K562 (cell line): ENCODE measurements around the gene GPR55. TPM values are rescaled to one million over a fixed set of nuclear protein-coding genes. Genes with fewer than 3 reads are reported as not detected.

Experiments used
- ATAC-seq: fragments of 200-7000 bp; cut with Tn5 transposase; 3 replicates; pipeline ENCODE4 v1.9.1; 2020; ENCODE audit warnings: moderate library complexity
- BruUV-seq: library from RNA; stranded (reverse); fragments of 400-500 nt; replicated peaks from 2 replicates; lab custom pipeline; 2021; lab: Mats Ljungman, UMichigan
- CTCF ChIA-PET: fragments of 300-600 bp; formaldehyde crosslinking; extraction: SDS; loops from one replicate; lab custom pipeline; 2021; ENCODE audit warnings: low intra/inter-chr PET ratio; lab: Yijun Ruan, JAX
- POLR2A ChIA-PET: fragments of 300-600, 350-650 bp; sonication (Branson Sonifier 250); formaldehyde crosslinking; extraction: SDS; loops from one replicate; lab custom pipeline; 2021; ENCODE audit warnings: antibody characterized with exemption, inconsistent platforms; lab: Yijun Ruan, JAX
- DNase-seq, 4 experiments: peaks; one replicate each; pipeline versions ENCODE4 v3.0.0 to v3.0.0-alpha.2; 2011 to 2018; ENCODE audit warnings: low spot score in 3 of 4, mixed read lengths in 3 of 4; ENCODE audit errors: extremely low read depth in 1 of 4
- FAIRE-seq: peaks from 2 replicates; lab custom pipeline; 2011; peaks lifted over from hg19 to GRCh38; lab: Jason Lieb, UNC
- H2AFZ ChIP-seq: 2 replicates; pipeline ENCODE4 v1.6.0; 2011; ENCODE audit warnings: low read depth, low read length, control low read depth, inconsistent platforms
- H3K27ac ChIP-seq: fragments of 200-600 bp; 3 replicates; pipeline ENCODE4 v1.8.0; 2011; ENCODE audit warnings: low read depth, mild to moderate bottlenecking, control low read depth, inconsistent platforms, low read length, moderate library complexity, mixed read lengths; ENCODE audit errors: extremely low read depth
- H3K27me3 ChIP-seq, 2 experiments: fragments of 300-600 bp in 1 of 2; 2 replicates in 1 of 2; 3 replicates in 1 of 2; pipeline versions ENCODE4 v1.6.0 to v1.8.0; 2011; ENCODE audit warnings: inconsistent platforms in 2 of 2, low read length in 2 of 2, mild to moderate bottlenecking in 1 of 2, mixed read lengths in 1 of 2, moderate library complexity in 1 of 2; ENCODE audit not compliant: control insufficient read depth in 2 of 2, insufficient read depth in 2 of 2
- H3K36me3 ChIP-seq: fragments of 300-600 bp; 3 replicates; pipeline ENCODE4 v1.8.0; 2011; ENCODE audit warnings: mild to moderate bottlenecking, low read length, inconsistent platforms; ENCODE audit not compliant: control insufficient read depth, insufficient read depth
- H3K4me1 ChIP-seq, 2 experiments: fragments of 200-600 bp in 1 of 2; replicated peaks in 1 of 2; 2 replicates in 1 of 2; 3 replicates in 1 of 2; pipeline versions ENCODE4 v1.5.1 to v1.8.0; 2011; ENCODE audit warnings: inconsistent platforms in 2 of 2, low read length in 2 of 2, mild to moderate bottlenecking in 1 of 2, mixed read lengths in 1 of 2, moderate library complexity in 1 of 2; ENCODE audit not compliant: control insufficient read depth in 2 of 2, insufficient read depth in 2 of 2
- H3K4me2 ChIP-seq: 2 replicates; pipeline ENCODE4 v1.6.1; 2011; ENCODE audit warnings: low read length, control low read depth, inconsistent platforms, mixed read lengths; ENCODE audit not compliant: insufficient read depth
- H3K4me3 ChIP-seq: fragments of 200-600 bp; sonication (generic), shearing (Covaris generic); 2 replicates; pipeline ENCODE4 v1.5.1; 2016; ENCODE audit warnings: control low read depth, inconsistent platforms
- H3K79me2 ChIP-seq: fragments of 200-600 bp; 3 replicates; pipeline ENCODE4 v1.8.0; 2011; ENCODE audit warnings: low read length, inconsistent platforms; ENCODE audit not compliant: control insufficient read depth, insufficient read depth
- H3K9ac ChIP-seq, 2 experiments: 2 replicates each; pipeline versions ENCODE4 v1.6.0 to v1.6.1; 2011; ENCODE audit warnings: low read depth in 2 of 2, low read length in 2 of 2, control low read depth in 1 of 2, inconsistent platforms in 1 of 2, mild to moderate bottlenecking in 1 of 2, mixed read lengths in 1 of 2; ENCODE audit not compliant: insufficient read depth in 1 of 2
- H3K9me1 ChIP-seq: one replicate; pipeline ENCODE4 v1.6.0; 2011; ENCODE audit warnings: inconsistent platforms, mild to moderate bottlenecking, low read length, moderate library complexity; ENCODE audit not compliant: control insufficient read depth, insufficient read depth
- H3K9me3 ChIP-seq: replicated peaks from 2 replicates; pipeline ENCODE4 v1.5.1; 2011; ENCODE audit warnings: low read depth, low read length, inconsistent platforms; ENCODE audit not compliant: control insufficient read depth, insufficient read depth
- H4K20me1 ChIP-seq: replicated peaks from 2 replicates; pipeline ENCODE4 v1.6.1; 2011; ENCODE audit warnings: low read length, inconsistent platforms, mixed read lengths; ENCODE audit not compliant: control insufficient read depth, insufficient read depth
- NR2C2 ChIP-seq, 2 experiments: fragments of 200-800 bp in 1 of 2; sonication (Bioruptor generic) in 1 of 2; sonication (generic) in 1 of 2; formaldehyde crosslinking in 1 of 2; IDR thresholded peaks; 2 replicates each; pipeline versions ENCODE4 v1.6.1 to v1.8.0; 2016 to 2022; ENCODE audit warnings: mild to moderate bottlenecking in 1 of 2, missing compliant biosample characterization in 1 of 2, missing genetic modification characterization in 1 of 2, missing genetic modification reagents in 1 of 2
- POLR2B ChIP-seq: fragments of 450-650 bp; IDR thresholded peaks from 2 replicates; pipeline ENCODE4 v1.6.1; 2018; ENCODE audit warnings: low read depth; ENCODE audit not compliant: partially characterized antibody
- RUNX1 ChIP-seq: sonication (generic); IDR thresholded peaks from 2 replicates; pipeline ENCODE4 v1.6.1; 2016; ENCODE audit warnings: antibody characterized with exemption, low read depth
- SREBF1 ChIP-seq: fragments of 150-350 bp; IDR thresholded peaks from 2 replicates; pipeline ENCODE4 v1.6.1; 2014; ENCODE audit warnings: antibody characterized with exemption, low read depth, low read length, borderline replicate concordance
- XRCC5 ChIP-seq: fragments of 200-400 bp; formaldehyde crosslinking; IDR thresholded peaks from 2 replicates; pipeline ENCODE4 v1.6.1; 2017; ENCODE audit warnings: low read depth, mild to moderate bottlenecking, low read length
- ZBTB8A ChIP-seq: fragments of 450-650 bp; IDR thresholded peaks from 2 replicates; pipeline ENCODE4 v1.6.1; 2018; ENCODE audit warnings: mild to moderate bottlenecking, moderate library complexity; ENCODE audit not compliant: partially characterized antibody
- ZEB2 ChIP-seq: fragments of 450-650 bp; IDR thresholded peaks from 2 replicates; pipeline ENCODE4 v1.6.1; 2016
- ZNF766 ChIP-seq: fragments of 200-800 bp; sonication (Bioruptor generic); conservative IDR thresholded peaks from 2 replicates; pipeline ENCODE4 v1.6.1; 2016; ENCODE audit warnings: missing genetic modification characterization, missing compliant biosample characterization
- WGBS: fragments of 100-300 bp; shearing (Covaris generic); methylation state at CpG from one replicate; pipeline ENCODE4 v1.1.6; 2016; ENCODE audit warnings: low coverage, mixed read lengths; ENCODE audit not compliant: insufficient coverage; ENCODE audit errors: missing lambda C conversion rate; 5-methylcytosine and 5-hydroxymethylcytosine counted together
- in situ Hi-C: fragments of 300-500 bp; cut with MboI; formaldehyde crosslinking; loops from 4 replicates; pipeline ENCODE4 v1.15.0; 2018; ENCODE audit warnings: inconsistent platforms, mixed read lengths
- intact Hi-C: fragments of 100-400 bp; cut with micrococcal nuclease; formaldehyde crosslinking; loops from 2 replicates; pipeline ENCODE4 v1.14.2; 2022
- polyA plus RNA-seq, 8 experiments: library from polyadenylated mRNA; depleted of rRNA in 4 of 8; stranded (reverse) in 5 of 8; unstranded in 3 of 8; fragments of >200 nt; fragmentation: Nextera tagmentation in 2 of 8; fragmentation: Illumina TruSeq in 1 of 8; extraction: Ambion mirVana in 2 of 8; extraction: Trizol in 1 of 8; gene quantifications; 2 replicates each; pipeline versions ENCODE4 v1.2.1 to v1.2.3, GENCODE V29; 2011 to 2014; ENCODE audit warnings: inconsistent platforms in 1 of 8, missing spikeins in 1 of 8
- total RNA-seq, 7 experiments: library from RNA; depleted of rRNA in 6 of 7; stranded (reverse); fragments of >200 nt in 6 of 7; fragmentation: Illumina TruSeq in 2 of 7; extraction: Trizol in 2 of 7; gene quantifications; 2 replicates each; pipeline versions ENCODE4 v1.2.1 to v1.2.3, GENCODE V29; 2011 to 2021; ENCODE audit warnings: low replicate concordance in 1 of 7
- TF ChIP-seq, protein P1 (sequence below), 2 experiments: fragments of 450-650 bp; IDR thresholded peaks; 2 replicates each; pipeline ENCODE4 v1.6.1; 2016; ENCODE audit warnings: mild to moderate bottlenecking in 2 of 2, borderline replicate concordance in 1 of 2, low read depth in 1 of 2, moderate library complexity in 1 of 2
- TF ChIP-seq, protein P2 (sequence below): sonication (generic); formaldehyde crosslinking; IDR thresholded peaks from 2 replicates; pipeline ENCODE4 v1.8.0; 2023; ENCODE audit warnings: mild to moderate bottlenecking, missing genetic modification reagents

The GPR55 gene
- total and polyA plus RNA-seq, 9 of the 15 experiments (the other 6 are each of a cell fraction or from before 2014, with no cell fraction given) = 0.11 to 0.49 (median 0.27) TPM

DNA sequence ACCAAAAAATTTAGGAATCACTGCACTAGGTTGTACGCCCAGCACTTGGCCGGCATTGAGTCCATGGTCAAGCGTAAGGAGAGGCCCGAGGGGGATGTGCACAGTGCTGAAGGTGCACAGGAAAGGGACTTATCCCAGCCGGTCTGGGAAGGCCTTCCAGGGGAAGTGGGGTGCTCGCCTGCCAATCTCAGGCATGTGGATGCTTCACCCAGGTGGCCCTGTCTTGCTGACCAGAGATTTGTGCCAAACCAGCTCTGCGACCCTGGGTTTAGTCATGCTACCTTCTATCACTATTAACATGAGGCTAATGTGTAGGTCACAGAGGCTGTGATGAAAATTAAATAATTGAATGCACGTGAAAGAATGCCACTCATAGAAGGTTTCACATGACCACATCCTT lies 62.0 kb downstream of the GPR55 start:
- POLR2A ChIA-PET = interaction anchor here (0.6 kb wide), 1 partner anchor 1732 kb away, joined by 4 read pairs; no protein-coding TSS in a partner anchor
- H3K36me3 ChIP-seq = no peaks in the 10 kb centered on the region
- H3K27ac ChIP-seq = no peak overlapping the region
- in situ Hi-C loops = no loop called here
- no TSS peak for BruUV-seq
- peaks cover 0 to 28% of the 10 kb centered on the region in 2 experiments; a peak in 2 of 5 replicates for H3K4me1 ChIP-seq
- no peaks in the 10 kb centered on the region for H3K9me1 ChIP-seq
- FAIRE-seq = no peak
- no peaks in the 10 kb centered on the region for H4K20me1 ChIP-seq
- CTCF ChIA-PET = no interaction called here
- H3K9me3 ChIP-seq = no peaks in the 10 kb centered on the region
- no peak for DNase-seq
- 7% methylated on average over 7 of the region's 8 CpGs for WGBS
- H3K79me2 ChIP-seq = peaks cover 4% of the 10 kb centered on the region; the same call in 1 of the 3 replicates
- ATAC-seq = no peak
- peaks cover 2 to 26% of the 10 kb centered on the region in 2 experiments; a peak in 3 of 5 replicates for H3K27me3 ChIP-seq
- no peak overlapping the region for H3K4me2 ChIP-seq
- no peak overlapping the region for H2AFZ ChIP-seq
- H3K9ac ChIP-seq = no peak overlapping the region
- intact Hi-C loops = loop anchor here (5.0 kb wide), 1 partner anchor 41 kb away; no protein-coding TSS in a partner anchor
- H3K4me3 ChIP-seq = no peak overlapping the region
- TF ChIP-seq SREBF1 = no peak
- no peak for TF ChIP-seq XRCC5
- TF ChIP-seq, protein P1, sequence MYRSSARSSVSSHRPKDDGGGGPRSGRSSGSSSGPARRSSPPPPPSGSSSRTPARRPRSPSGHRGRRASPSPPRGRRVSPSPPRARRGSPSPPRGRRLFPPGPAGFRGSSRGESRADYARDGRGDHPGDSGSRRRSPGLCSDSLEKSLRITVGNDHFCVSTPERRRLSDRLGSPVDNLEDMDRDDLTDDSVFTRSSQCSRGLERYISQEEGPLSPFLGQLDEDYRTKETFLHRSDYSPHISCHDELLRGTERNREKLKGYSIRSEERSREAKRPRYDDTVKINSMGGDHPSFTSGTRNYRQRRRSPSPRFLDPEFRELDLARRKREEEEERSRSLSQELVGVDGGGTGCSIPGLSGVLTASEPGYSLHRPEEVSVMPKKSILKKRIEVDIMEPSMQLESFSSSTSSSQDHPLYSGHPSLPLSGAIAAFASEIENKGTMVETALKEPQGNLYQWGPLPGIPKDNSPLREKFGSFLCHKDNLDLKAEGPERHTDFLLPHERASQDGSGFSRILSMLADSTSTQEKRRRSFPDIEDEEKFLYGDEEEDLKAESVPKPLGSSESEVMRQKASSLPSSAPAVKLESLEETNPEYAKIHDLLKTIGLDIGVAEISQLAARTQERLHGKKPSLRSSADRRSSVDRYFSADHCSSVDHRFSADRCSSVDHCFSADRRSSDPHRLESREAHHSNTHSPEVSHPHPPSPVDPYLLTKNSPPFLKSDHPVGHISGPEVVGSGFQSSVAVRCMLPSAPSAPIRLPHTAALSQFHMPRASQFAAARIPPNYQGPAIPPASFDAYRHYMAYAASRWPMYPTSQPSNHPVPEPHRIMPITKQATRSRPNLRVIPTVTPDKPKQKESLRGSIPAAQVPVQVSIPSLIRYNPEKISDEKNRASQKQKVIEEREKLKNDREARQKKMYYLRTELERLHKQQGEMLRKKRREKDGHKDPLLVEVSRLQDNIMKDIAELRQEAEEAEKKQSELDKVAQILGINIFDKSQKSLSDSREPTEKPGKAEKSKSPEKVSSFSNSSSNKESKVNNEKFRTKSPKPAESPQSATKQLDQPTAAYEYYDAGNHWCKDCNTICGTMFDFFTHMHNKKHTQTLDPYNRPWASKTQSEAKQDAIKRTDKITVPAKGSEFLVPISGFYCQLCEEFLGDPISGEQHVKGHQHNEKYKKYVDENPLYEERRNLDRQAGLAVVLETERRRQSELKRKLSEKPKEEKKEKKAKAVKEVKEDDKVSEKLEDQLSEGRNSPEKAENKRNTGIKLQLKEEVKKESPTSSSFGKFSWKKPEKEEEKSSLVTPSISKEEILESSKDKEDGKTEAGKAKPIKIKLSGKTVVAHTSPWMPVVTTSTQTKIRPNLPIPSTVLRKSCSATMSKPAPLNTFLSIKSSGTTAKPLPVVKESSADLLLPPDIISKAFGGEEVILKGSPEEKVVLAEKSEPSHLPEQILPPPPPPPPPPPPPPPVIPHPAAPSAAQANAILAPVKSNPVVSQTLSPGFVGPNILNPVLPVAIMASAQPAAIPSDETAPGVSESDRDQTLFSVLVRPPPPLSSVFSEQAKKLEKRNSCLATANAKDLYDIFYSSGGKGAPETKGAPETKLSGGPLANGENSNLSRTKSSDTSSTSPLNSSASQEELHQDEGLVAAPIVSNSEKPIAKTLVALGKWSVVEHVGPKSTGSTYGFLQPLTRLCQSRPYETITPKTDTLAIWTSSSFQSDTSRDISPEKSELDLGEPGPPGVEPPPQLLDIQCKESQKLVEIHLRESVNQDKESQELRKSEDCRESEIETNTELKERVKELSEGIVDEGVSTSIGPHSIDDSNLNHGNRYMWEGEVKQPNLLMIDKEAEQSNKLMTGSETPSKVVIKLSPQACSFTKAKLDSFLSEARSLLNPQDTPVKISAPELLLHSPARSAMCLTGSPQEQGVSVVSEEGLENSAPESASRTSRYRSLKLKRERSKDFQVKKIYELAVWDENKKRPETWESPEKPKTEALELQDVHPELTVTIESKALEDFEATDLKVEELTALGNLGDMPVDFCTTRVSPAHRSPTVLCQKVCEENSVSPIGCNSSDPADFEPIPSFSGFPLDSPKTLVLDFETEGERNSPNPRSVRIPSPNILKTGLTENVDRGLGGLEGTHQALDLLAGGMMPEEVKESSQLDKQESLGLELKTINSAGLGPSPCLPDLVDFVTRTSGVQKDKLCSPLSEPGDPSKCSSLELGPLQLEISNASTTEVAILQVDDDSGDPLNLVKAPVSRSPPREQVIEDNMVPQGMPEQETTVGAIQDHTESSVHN (IDR thresholded peaks at IDR 0.05; ENCODE audit: borderline replicate concordance in 1 of 2, low read depth in 1 of 2) = no peak
- no peak for TF ChIP-seq POLR2B
- TF ChIP-seq ZNF766 = no peak
- TF ChIP-seq, protein P2, sequence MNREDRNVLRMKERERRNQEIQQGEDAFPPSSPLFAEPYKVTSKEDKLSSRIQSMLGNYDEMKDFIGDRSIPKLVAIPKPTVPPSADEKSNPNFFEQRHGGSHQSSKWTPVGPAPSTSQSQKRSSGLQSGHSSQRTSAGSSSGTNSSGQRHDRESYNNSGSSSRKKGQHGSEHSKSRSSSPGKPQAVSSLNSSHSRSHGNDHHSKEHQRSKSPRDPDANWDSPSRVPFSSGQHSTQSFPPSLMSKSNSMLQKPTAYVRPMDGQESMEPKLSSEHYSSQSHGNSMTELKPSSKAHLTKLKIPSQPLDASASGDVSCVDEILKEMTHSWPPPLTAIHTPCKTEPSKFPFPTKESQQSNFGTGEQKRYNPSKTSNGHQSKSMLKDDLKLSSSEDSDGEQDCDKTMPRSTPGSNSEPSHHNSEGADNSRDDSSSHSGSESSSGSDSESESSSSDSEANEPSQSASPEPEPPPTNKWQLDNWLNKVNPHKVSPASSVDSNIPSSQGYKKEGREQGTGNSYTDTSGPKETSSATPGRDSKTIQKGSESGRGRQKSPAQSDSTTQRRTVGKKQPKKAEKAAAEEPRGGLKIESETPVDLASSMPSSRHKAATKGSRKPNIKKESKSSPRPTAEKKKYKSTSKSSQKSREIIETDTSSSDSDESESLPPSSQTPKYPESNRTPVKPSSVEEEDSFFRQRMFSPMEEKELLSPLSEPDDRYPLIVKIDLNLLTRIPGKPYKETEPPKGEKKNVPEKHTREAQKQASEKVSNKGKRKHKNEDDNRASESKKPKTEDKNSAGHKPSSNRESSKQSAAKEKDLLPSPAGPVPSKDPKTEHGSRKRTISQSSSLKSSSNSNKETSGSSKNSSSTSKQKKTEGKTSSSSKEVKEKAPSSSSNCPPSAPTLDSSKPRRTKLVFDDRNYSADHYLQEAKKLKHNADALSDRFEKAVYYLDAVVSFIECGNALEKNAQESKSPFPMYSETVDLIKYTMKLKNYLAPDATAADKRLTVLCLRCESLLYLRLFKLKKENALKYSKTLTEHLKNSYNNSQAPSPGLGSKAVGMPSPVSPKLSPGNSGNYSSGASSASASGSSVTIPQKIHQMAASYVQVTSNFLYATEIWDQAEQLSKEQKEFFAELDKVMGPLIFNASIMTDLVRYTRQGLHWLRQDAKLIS (CRISPR knock-in tag) = no peak
- TF ChIP-seq ZBTB8A = no peak
- TF ChIP-seq ZEB2 = no peak
- no peak for TF ChIP-seq NR2C2 (CRISPR knock-in tag; IDR thresholded peaks at IDR 0.05)
- no peak for TF ChIP-seq NR2C2 (tag; IDR thresholded peaks at IDR 0.05)
- TF ChIP-seq RUNX1 = no peak
